ENCODE measurements around the gene C1orf21. TPM values are rescaled to one million over a fixed set of nuclear protein-coding genes. Genes with fewer than 3 reads are reported as not detected.

The C1orf21 gene
- polyA plus RNA-seq, 1 donor (not counting 4 experiments of a cell fraction or from before 2014, with no cell fraction given), result 44.3 TPM

GRCh38 chr1:184442260-184442659, 55.4 kb downstream of the C1orf21 start:
- H3K36me3 ChIP-seq (ENCODE audit: control insufficient read depth in 2 of 2, extremely low read depth in 1 of 2, insufficient read depth in 2 of 2, low read length in 2 of 2), result no peaks in the 10 kb centered on the region
- DNase-seq (ENCODE audit: low read depth, low spot score) (no peak), FAIRE-seq (peak; percentile 5)
- no peaks in the 10 kb centered on the region for H3K27me3 ChIP-seq (ENCODE audit: control insufficient read depth, extremely low read depth, insufficient read depth, low read length)
- TF ChIP-seq CTCF (optimal IDR thresholded peaks at IDR 0.05 in 1 of 3, IDR thresholded peaks at IDR 0.05 in 1 of 3, conservative IDR thresholded peaks at IDR 0.05 in 1 of 3; ENCODE audit: extremely low read depth in 1 of 3, insufficient read depth in 2 of 3, low read length in 3 of 3), result no peak
- no peak for TF ChIP-seq EZH2 (IDR thresholded peaks at IDR 0.05; ENCODE audit: low read length)
- no peaks in the 10 kb centered on the region for H4K20me1 ChIP-seq (ENCODE audit: control insufficient read depth, extremely low read depth, insufficient read depth, low read length)
- no peak overlapping the region for H2AFZ ChIP-seq (ENCODE audit: control insufficient read depth, low read length)
- dilution Hi-C loops (cut with MboI; ENCODE audit: extremely low pct_ligation_motif_present, low sequenced_read_pairs), result no loop called here
- no peak overlapping the region for H3K27ac ChIP-seq (ENCODE audit: control insufficient read depth, insufficient read depth, low read length)
- H3K4me3 ChIP-seq (ENCODE audit: control insufficient read depth in 2 of 3, extremely low read depth in 1 of 3, insufficient read depth in 2 of 3, low read depth in 1 of 3, low read length in 3 of 3), result no peak overlapping the region
- no peak overlapping the region for H3K9ac ChIP-seq (ENCODE audit: control insufficient read depth, extremely low read depth, insufficient read depth, low read length)
- peaks cover 34% of the 10 kb centered on the region for H3K79me2 ChIP-seq (ENCODE audit: control insufficient read depth, insufficient read depth, low read length)
- H3K4me2 ChIP-seq (ENCODE audit: control insufficient read depth, extremely low read depth, insufficient read depth, low read depth, low read length), result no peak overlapping the region
- no peaks in the 10 kb centered on the region for H3K9me1 ChIP-seq (ENCODE audit: control insufficient read depth, extremely low read depth, insufficient read depth, low read length)
- no peaks in the 10 kb centered on the region for H3K9me3 ChIP-seq (ENCODE audit: control insufficient read depth, low read depth, low read length)
- H3K4me1 ChIP-seq (ENCODE audit: control insufficient read depth, extremely low read depth, insufficient read depth, low read length), result peaks cover 2% of the 10 kb centered on the region

- no peaks in the 10 kb centered on the region for H3K9me3 ChIP-seq (ENCODE audit: control insufficient read depth, low read depth, low read length)
- no peaks in the 10 kb centered on the region for H3K27me3 ChIP-seq (ENCODE audit: control insufficient read depth, extremely low read depth, insufficient read depth, low read length)
- H3K9me1 ChIP-seq (ENCODE audit: control insufficient read depth, extremely low read depth, insufficient read depth, low read length), result no peaks in the 10 kb centered on the region
- peaks cover 2% of the 10 kb centered on the region for H3K4me1 ChIP-seq (ENCODE audit: control insufficient read depth, extremely low read depth, insufficient read depth, low read length)
- DNase-seq (ENCODE audit: low read depth, low spot score), result no peak
- FAIRE-seq, result no peak
- H3K4me3 ChIP-seq (ENCODE audit: control insufficient read depth in 2 of 3, extremely low read depth in 1 of 3, insufficient read depth in 2 of 3, low read depth in 1 of 3, low read length in 3 of 3), result no peak overlapping the region
- H3K9ac ChIP-seq (ENCODE audit: control insufficient read depth, extremely low read depth, insufficient read depth, low read length), result no peak overlapping the region
- no peaks in the 10 kb centered on the region for H3K36me3 ChIP-seq (ENCODE audit: control insufficient read depth in 2 of 2, extremely low read depth in 1 of 2, insufficient read depth in 2 of 2, low read length in 2 of 2)
- dilution Hi-C loops (cut with MboI; ENCODE audit: extremely low pct_ligation_motif_present, low sequenced_read_pairs), result no loop called here
- no peak overlapping the region for H3K4me2 ChIP-seq (ENCODE audit: control insufficient read depth, extremely low read depth, insufficient read depth, low read depth, low read length)
- peaks cover 37% of the 10 kb centered on the region for H3K79me2 ChIP-seq (ENCODE audit: control insufficient read depth, insufficient read depth, low read length)
- H4K20me1 ChIP-seq (ENCODE audit: control insufficient read depth, extremely low read depth, insufficient read depth, low read length), result no peaks in the 10 kb centered on the region
- H3K27ac ChIP-seq (ENCODE audit: control insufficient read depth, insufficient read depth, low read length), result no peak overlapping the region
- H2AFZ ChIP-seq (ENCODE audit: control insufficient read depth, low read length), result no peak overlapping the region
- TF ChIP-seq CTCF (optimal IDR thresholded peaks at IDR 0.05 in 1 of 3, IDR thresholded peaks at IDR 0.05 in 1 of 3, conservative IDR thresholded peaks at IDR 0.05 in 1 of 3; ENCODE audit: extremely low read depth in 1 of 3, insufficient read depth in 2 of 3, low read length in 3 of 3) (no peak), EZH2 (IDR thresholded peaks at IDR 0.05; ENCODE audit: low read length) (no peak)
These were observed 56.4 kb downstream of the C1orf21 start for GRCh38 chr1:184443201-184443600.
